Adrenal gland (tissue), 12 donors: Measurements from ENCODE around the gene VEPH1. TPM values are rescaled to one million over a fixed set of nuclear protein-coding genes. Genes with fewer than 3 reads are reported as not detected.

Experiments
- DNase-seq, 7 donors: peaks; one replicate each; pipeline ENCODE4 v3.0.0-alpha.2; 2019 to 2020
- H3K27ac ChIP-seq, 5 donors: fragments of 200-600 bp; sonication (generic) in 4 of 5; 1 replicate in 3 of 5; 2 replicates in 2 of 5; pipeline versions ENCODE4 v1.5.1 to v1.8.0; 2016 to 2020; ENCODE audit warnings: mild to moderate bottlenecking in 1 of 5
- H3K27me3 ChIP-seq: fragments of 200-600 bp; 2 replicates; pipeline ENCODE4 v1.8.0; 2021
- H3K36me3 ChIP-seq, 2 donors: fragments of 200-600 bp; replicated peaks in 1 of 2; 1 replicate in 1 of 2; 2 replicates in 1 of 2; pipeline versions ENCODE4 v1.5.1 to v1.8.0; 2018 to 2022
- H3K4me1 ChIP-seq, 2 donors: fragments of 200-600 bp; replicated peaks in 1 of 2; 1 replicate in 1 of 2; 2 replicates in 1 of 2; pipeline versions ENCODE4 v1.5.1 to v1.8.0; 2018 to 2021
- H3K4me3 ChIP-seq, 4 donors: fragments of 200-600 bp; sonication (generic) in 3 of 4; one replicate each; pipeline ENCODE4 v1.5.1; 2016 to 2018
- H3K9me3 ChIP-seq, 3 donors: fragments of 200-600 bp; sonication (generic) in 1 of 3; replicated peaks in 1 of 3; 1 replicate in 2 of 3; 2 replicates in 1 of 3; pipeline versions ENCODE4 v1.5.1 to v1.8.0; 2016 to 2021
- CTCF ChIP-seq, 6 experiments: fragments of 450-650 bp in 4 of 6; fragments of 200-600 bp in 2 of 6; sonication (generic) in 1 of 6; IDR thresholded peaks; 1 replicate in 5 of 6; 2 replicates in 1 of 6; pipeline versions ENCODE4 v1.5.1 to v1.8.0; 2016 to 2021; ENCODE audit warnings: antibody characterized with exemption in 6 of 6, mild to moderate bottlenecking in 2 of 6, moderate library complexity in 1 of 6
- POLR2A ChIP-seq, 2 donors: fragments of 450-650 bp; IDR thresholded peaks; one replicate each; pipeline ENCODE4 v1.6.1; 2017; ENCODE audit warnings: antibody characterized with exemption in 2 of 2, mild to moderate bottlenecking in 2 of 2, moderate library complexity in 1 of 2
- WGBS, 4 donors: extraction: QIAGEN DNeasy Blood & Tissue Kit in 2 of 4; methylation state at CpG; one replicate each; pipeline versions ENCODE4 v1.1.5 to v1.1.7; 2013 to 2017; 5-methylcytosine and 5-hydroxymethylcytosine counted together
- intact Hi-C, 2 donors: fragments of 100-400 bp; cut with DNase I; formaldehyde crosslinking; loops; one replicate each; pipeline versions ENCODE4 v1.14.1 to v1.15.0; 2022 to 2023
- polyA plus RNA-seq, 3 donors: library from polyadenylated mRNA; stranded (reverse); fragments of 200-250 nt in 2 of 3; fragments of 350-450 nt in 1 of 3; fragmentation: Illumina TruSeq in 1 of 3; extraction: RNeasy Lipid Tissue Mini Kit (QIAGEN cat#74804) in 1 of 3; gene quantifications; one replicate each; pipeline ENCODE4 v1.2.3, GENCODE V29; 2013 to 2014
- total RNA-seq, 9 donors: library from RNA; depleted of rRNA in 4 of 9; stranded (reverse); fragments of >200 nt in 4 of 9; fragments of 120-200 nt in 1 of 9; fragmentation: NEBNext Ultra II Directional in 1 of 9; extraction: Animal tissue kit (Norgen Biotek cat#: 25700) in 1 of 9; gene quantifications; one replicate each; pipeline versions ENCODE4 v1.1.0 to v1.2.4, GENCODE V29; 2013 to 2023
- donor health status: healthy with polysubstance abuse.
- donor health status: Bipolar disorder and iron deficiency.
- donor health status: DM: yes; HTN: yes; CAD: no.
- donor health status: DM: no; HTN: no; CAD: no.
- donor health status: DM: no; HTN: no; CAD: no.
- donor health status: DM: yes; HTN: yes; CAD: no.

Gene VEPH1
- total and polyA plus RNA-seq, 12 donors = 16.0 to 124 (median 55.2) TPM

DNA sequence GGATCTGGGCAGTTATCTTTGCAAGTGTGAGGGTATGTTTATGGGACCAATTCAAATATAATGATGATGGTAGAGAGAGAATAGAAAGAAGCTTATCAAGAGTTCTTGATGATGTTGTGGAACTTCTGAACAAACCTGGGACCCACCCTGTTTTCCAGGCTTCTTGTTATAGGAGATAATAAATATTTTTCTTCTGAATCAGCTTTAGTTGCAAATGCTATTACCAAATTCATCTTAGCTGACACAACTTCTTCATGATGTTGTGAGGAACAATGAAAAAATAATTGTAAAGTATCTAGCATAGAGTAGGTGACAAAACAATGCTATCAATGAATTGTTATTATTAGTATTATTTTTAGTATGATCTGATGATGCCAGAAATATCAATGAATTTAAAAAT, 110.1 kb downstream of the VEPH1 start:
- Histone ChIP-seq H3K4me1 (no peaks in the 10 kb centered on the region), H3K36me3 (no peaks in the 10 kb centered on the region), H3K4me3 (no peak overlapping the region), H3K27me3 (no peaks in the 10 kb centered on the region), H3K27ac (no peak overlapping the region), H3K9me3 (no peaks in the 10 kb centered on the region)
- DNase-seq = no peak
- TF ChIP-seq POLR2A (IDR thresholded peaks at IDR 0.05) (no peak), CTCF (IDR thresholded peaks at IDR 0.05) (no peak)
- intact Hi-C loops = no loop called here

DNA sequence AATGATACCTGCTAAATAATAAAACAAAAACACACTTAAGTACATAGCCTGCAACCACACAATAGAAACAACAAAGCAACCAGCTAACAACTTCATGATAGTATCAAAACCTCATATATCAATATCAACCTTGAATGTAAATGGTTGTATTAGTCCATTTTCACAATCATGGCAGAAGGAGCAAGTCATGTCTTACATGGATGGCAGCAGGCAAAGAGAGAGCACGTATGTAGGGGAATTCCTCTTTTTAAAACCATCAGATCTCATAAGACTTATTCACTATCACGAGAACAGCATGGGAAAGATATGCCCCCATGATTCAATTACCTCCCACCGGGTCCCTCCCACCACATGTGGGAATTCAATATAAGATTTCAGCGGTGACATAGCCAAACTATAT, 111.1 kb downstream of the VEPH1 start:
- TF ChIP-seq POLR2A (IDR thresholded peaks at IDR 0.05) = no peak
- no peak for TF ChIP-seq CTCF (IDR thresholded peaks at IDR 0.05)
- no peak for DNase-seq
- intact Hi-C loops = no loop called here
- no peaks in the 10 kb centered on the region for H3K4me1 ChIP-seq
- H3K36me3 ChIP-seq = no peaks in the 10 kb centered on the region
- H3K27me3 ChIP-seq = no peaks in the 10 kb centered on the region
- H3K4me3 ChIP-seq = no peak overlapping the region
- no peaks in the 10 kb centered on the region for H3K9me3 ChIP-seq
- WGBS, 4 donors = 93 to 97% (median 94%) methylated on average over 4 of the region's 4 CpGs
- H3K27ac ChIP-seq = no peak overlapping the region

DNA sequence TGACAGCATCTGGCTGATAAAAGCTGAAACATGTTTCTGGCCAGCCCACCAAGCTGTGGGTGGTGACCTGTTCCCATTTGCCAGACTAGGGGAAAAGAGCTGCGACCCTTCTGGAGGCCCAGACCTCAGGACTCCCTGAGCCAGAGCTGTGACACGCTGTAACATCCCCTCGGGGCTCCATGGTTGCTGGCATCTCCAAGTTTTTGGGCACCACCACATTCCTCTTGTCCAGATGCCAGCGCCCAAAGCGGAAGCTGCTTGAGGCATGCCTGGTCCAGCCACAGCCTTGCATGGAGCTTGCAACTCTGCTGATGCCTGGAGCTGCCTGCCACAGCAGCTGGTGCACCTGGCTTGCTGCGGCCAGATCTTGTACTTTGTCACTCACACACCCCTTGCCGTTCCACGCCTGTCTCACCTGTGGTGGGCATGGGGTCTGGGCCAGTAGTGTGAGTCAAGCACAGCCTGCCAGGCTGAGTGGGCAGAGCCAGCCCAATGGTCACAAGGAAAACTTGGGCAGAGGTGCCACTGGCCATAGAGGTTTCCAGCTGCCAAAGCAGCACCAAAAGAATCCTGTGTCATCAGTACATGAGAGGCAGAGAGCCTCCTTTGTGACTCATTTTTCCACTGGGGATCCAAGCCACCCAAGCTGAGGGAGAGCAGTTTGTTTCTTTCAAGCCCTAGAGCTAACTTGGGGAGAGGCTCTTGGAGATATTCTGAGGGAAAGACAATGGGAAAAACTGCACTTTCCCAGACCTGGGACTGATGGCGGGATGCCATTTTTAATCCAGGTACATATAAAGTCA, 112.3 kb downstream of the VEPH1 start:
- WGBS, 4 donors = 94 to 97% (median 95%) methylated on average over 7 to 9 of the region's 9 CpGs
- Histone ChIP-seq H3K27me3 (no peaks in the 10 kb centered on the region), H3K4me3 (no peak overlapping the region), H3K27ac (no peak overlapping the region), H3K9me3 (no peaks in the 10 kb centered on the region), H3K4me1 (no peaks in the 10 kb centered on the region), H3K36me3 (no peaks in the 10 kb centered on the region)
- intact Hi-C loops = no loop called here
- no peak for DNase-seq
- TF ChIP-seq POLR2A (IDR thresholded peaks at IDR 0.05) (no peak), CTCF (IDR thresholded peaks at IDR 0.05) (no peak)

DNA sequence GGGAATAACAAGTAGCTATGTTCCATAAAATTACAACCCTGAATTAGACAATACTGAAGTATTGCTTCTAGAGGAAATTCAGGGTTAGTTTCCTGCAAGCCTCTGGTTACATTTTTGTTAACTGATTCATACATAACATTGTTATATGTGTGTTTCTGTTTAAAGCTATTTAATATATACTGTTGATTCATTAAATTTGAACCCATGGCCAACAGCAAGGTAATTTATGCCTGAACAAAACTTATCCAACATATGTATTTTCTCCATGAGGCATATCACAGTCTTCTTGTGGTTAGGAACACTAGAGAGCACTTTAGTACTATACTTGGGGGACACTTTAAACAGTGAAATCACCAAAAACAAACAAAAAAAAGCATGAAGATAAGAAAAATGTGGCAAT, 114.2 kb downstream of the VEPH1 start:
- Histone ChIP-seq H3K27ac (no peak overlapping the region), H3K9me3 (no peaks in the 10 kb centered on the region), H3K27me3 (no peaks in the 10 kb centered on the region), H3K4me3 (no peak overlapping the region), H3K36me3 (no peaks in the 10 kb centered on the region), H3K4me1 (peaks cover 0 to 8% of the 10 kb centered on the region in 2 donors)
- TF ChIP-seq POLR2A (IDR thresholded peaks at IDR 0.05) (no peak), CTCF (IDR thresholded peaks at IDR 0.05) (no peak)
- DNase-seq = no peak
- intact Hi-C loops = no loop called here
